ENCODE data around the gene ZSCAN9.

The ZSCAN9 gene

GRCh38 chr6:28220257-28221133, 4.6 kb upstream of the ZSCAN9 start:
- no peak for DNase-seq (ENCODE audit: low spot score)

GRCh38 chr6:28224131-28225055, 682 bp upstream of the ZSCAN9 start:
- DNase-seq (ENCODE audit: low spot score), result no peak

- no peak for DNase-seq (ENCODE audit: low spot score)
Observed at GRCh38 chr6:28226460-28226859, 1.4 kb downstream of the ZSCAN9 start.

GRCh38 chr6:28232785-28233184, 7.7 kb downstream of the ZSCAN9 start:
- no peak for DNase-seq (ENCODE audit: low spot score)

GRCh38 chr6:28235912-28236452, 10.9 kb downstream of the ZSCAN9 start:
- no peak for DNase-seq (ENCODE audit: low spot score)

GRCh38 chr6:28239636-28240035, 14.6 kb downstream of the ZSCAN9 start:
- DNase-seq (ENCODE audit: low spot score), result no peak

- no peak for DNase-seq (ENCODE audit: low spot score)
Observed at GRCh38 chr6:28240471-28240870, 15.4 kb downstream of the ZSCAN9 start.

GRCh38 chr6:28243946-28244345, 18.9 kb downstream of the ZSCAN9 start:
- DNase-seq (ENCODE audit: low spot score), result no peak

GRCh38 chr6:28245206-28245941, 20.3 kb downstream of the ZSCAN9 start:
- DNase-seq (ENCODE audit: low spot score), result no peak

- DNase-seq (ENCODE audit: low spot score), result no peak
Observed at GRCh38 chr6:28248916-28249315, 23.8 kb downstream of the ZSCAN9 start.

GRCh38 chr6:28250747-28251146, 25.7 kb downstream of the ZSCAN9 start:
- no peak for DNase-seq (ENCODE audit: low spot score)

GRCh38 chr6:28251661-28252008, 26.6 kb downstream of the ZSCAN9 start:
- DNase-seq (ENCODE audit: low spot score), result peak; percentile 34

GRCh38 chr6:28252009-28252975, 27.2 kb downstream of the ZSCAN9 start, which contains the start of gene ZKSCAN4:
TSS of gene ZKSCAN4 (minus strand) at chr6:28252269. CDS start at chr6:28251980, 289 bp downstream.
- DNase-seq (ENCODE audit: low spot score), result peak; percentile 89

GRCh38 chr6:28254121-28254519, 29.0 kb downstream of the ZSCAN9 start:
- DNase-seq (ENCODE audit: low spot score), result no peak

GRCh38 chr6:28257042-28257441, 32.0 kb downstream of the ZSCAN9 start:
- no peak for DNase-seq (ENCODE audit: low spot score)

- peak; percentile 8 for DNase-seq (ENCODE audit: low spot score)
Observed at GRCh38 chr6:28258877-28259777, 34.1 kb downstream of the ZSCAN9 start, which contains the start of gene NKAPL. TSS of gene NKAPL (plus strand) at chr6:28259297. CDS start at chr6:28259372, 75 bp downstream.

- DNase-seq (ENCODE audit: low spot score), result no peak
Observed at GRCh38 chr6:28263922-28264321, 38.8 kb downstream of the ZSCAN9 start.

GRCh38 chr6:28264834-28265401, 39.8 kb downstream of the ZSCAN9 start:
- no peak for DNase-seq (ENCODE audit: low spot score)

- no peak for DNase-seq (ENCODE audit: low spot score)
Observed at GRCh38 chr6:28266563-28266961, 41.5 kb downstream of the ZSCAN9 start.

All from iPS-NIHi11 (cell line).